Activated T-cell treated with anti-CD3 and anti-CD28 coated beads, Interleukin-2, amount 50 U/mL, for 24 hours (primary cell): Measurements from ENCODE around the gene LRP6.
"Not testable (repeated sequence)": the region's sequence is repeated elsewhere in the genome, so short reads cannot be mapped to it uniquely, and the experiment has no call there.

Experiments
- DNase-seq: peaks from one replicate; pipeline ENCODE4 v3.0.0-alpha.2; 2020
- H3K27ac Mint-ChIP-seq: 2 replicates; pipeline ENCODE4 v1.8.0; 2020; ENCODE audit warnings: mild to moderate bottlenecking, mixed read lengths
- H3K27me3 Mint-ChIP-seq: 2 replicates; pipeline ENCODE4 v1.8.0; 2020; ENCODE audit warnings: mixed read lengths
- H3K36me3 Mint-ChIP-seq: 2 replicates; pipeline ENCODE4 v1.8.0; 2020; ENCODE audit warnings: low read depth, mixed read lengths
- H3K4me1 Mint-ChIP-seq: 2 replicates; pipeline ENCODE4 v1.8.0; 2020; ENCODE audit warnings: low read depth, mixed read lengths
- H3K4me3 Mint-ChIP-seq: 2 replicates; pipeline ENCODE4 v1.8.0; 2020; ENCODE audit warnings: mild to moderate bottlenecking, moderate library complexity, mixed read lengths
- H3K9me3 Mint-ChIP-seq: 2 replicates; pipeline ENCODE4 v1.8.0; 2020; ENCODE audit warnings: mixed read lengths

The LRP6 gene

GRCh38 chr12:12156828-12157227, 110.0 kb downstream of the LRP6 start:
- H3K4me1 Mint-ChIP-seq, result no peaks in the 10 kb centered on the region
- H3K36me3 Mint-ChIP-seq, result peaks cover 3% of the 10 kb centered on the region
- H3K9me3 Mint-ChIP-seq, result no peaks in the 10 kb centered on the region
- H3K27me3 Mint-ChIP-seq, result no peaks in the 10 kb centered on the region
- H3K4me3 Mint-ChIP-seq, result no peak overlapping the region
- DNase-seq, result no peak
- no peak overlapping the region for H3K27ac Mint-ChIP-seq

DNA sequence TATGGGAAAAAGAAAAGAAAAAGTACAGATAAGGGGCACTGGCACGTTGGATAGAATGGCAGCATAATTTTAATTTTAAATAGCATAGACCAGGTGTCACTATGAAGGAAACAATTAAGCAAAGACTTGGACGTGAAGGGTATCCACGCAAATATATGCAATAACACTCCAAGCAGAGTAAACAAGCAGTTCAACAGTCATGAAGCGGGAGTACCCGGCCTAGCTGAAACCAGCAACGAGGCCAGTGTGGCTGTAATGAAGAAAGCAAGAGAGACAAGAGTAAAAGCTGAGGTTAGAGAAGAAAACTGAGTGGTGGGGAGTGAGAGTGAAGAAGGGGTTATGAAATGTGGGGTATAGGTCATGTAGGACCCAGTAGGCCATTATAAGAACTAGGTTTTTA, 110.7 kb downstream of the LRP6 start:
- H3K27ac Mint-ChIP-seq, result no peak overlapping the region
- H3K4me1 Mint-ChIP-seq, result no peaks in the 10 kb centered on the region
- no peaks in the 10 kb centered on the region for H3K27me3 Mint-ChIP-seq
- DNase-seq, result no peak
- no peak overlapping the region for H3K4me3 Mint-ChIP-seq
- no peaks in the 10 kb centered on the region for H3K9me3 Mint-ChIP-seq
- H3K36me3 Mint-ChIP-seq, result peaks cover 3% of the 10 kb centered on the region

GRCh38 chr12:12153596-12153995, 113.2 kb downstream of the LRP6 start:
- no peaks in the 10 kb centered on the region for H3K9me3 Mint-ChIP-seq
- no peak overlapping the region for H3K4me3 Mint-ChIP-seq
- H3K4me1 Mint-ChIP-seq, result no peaks in the 10 kb centered on the region
- peaks cover 7% of the 10 kb centered on the region for H3K36me3 Mint-ChIP-seq
- H3K27me3 Mint-ChIP-seq, result no peaks in the 10 kb centered on the region
- DNase-seq, result no peak
- no peak overlapping the region for H3K27ac Mint-ChIP-seq

DNA sequence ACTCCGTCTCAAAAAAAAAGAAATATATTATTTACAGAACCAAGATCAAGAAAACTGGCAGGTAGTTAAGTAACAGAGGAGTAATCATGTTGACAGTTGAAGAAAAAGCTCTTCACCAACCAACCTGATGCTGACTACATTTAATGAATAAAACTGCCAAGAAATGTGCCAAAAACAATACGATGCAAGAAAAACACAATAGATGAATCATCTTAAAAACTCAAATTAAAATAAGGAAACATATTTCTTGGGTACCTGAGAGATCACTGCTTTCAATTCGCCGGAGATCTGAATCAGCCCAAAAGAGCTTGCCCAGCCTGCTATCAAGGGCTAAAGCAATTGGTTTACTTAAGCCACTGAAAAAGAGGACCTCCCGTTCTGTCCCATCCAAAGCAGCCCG, 119.7 kb downstream of the LRP6 start:
- Mint-ChIP-seq H3K4me1 (no peaks in the 10 kb centered on the region), H3K9me3 (no peaks in the 10 kb centered on the region), H3K27me3 (no peaks in the 10 kb centered on the region), H3K4me3 (no peak overlapping the region), H3K27ac (no peak overlapping the region), H3K36me3 (peaks cover 13% of the 10 kb centered on the region)
- no peak for DNase-seq

DNA sequence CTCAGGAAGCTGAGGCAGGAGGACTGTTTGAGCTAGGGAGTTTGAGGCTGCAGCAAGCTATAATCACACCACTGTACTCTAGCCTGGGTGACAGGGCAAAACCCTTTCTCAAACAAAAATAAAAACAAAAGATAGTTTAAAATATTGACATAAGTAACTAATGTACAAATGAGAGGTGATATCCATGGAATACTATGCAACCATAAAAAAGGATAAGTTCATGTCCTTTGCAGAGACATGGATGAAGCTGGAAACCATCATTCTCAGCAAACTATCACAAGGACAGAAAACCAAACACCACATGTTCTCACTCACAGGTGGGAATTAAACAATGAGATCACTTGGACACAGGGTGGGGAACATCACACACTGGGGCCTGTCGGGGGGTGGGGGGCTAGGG, 122.3 kb downstream of the LRP6 start:
- DNase-seq, H3K4me1 Mint-ChIP-seq, H3K4me3 Mint-ChIP-seq, H3K9me3 Mint-ChIP-seq, H3K36me3 Mint-ChIP-seq, H3K27me3 Mint-ChIP-seq, H3K27ac Mint-ChIP-seq: not testable (repeated sequence)

DNA sequence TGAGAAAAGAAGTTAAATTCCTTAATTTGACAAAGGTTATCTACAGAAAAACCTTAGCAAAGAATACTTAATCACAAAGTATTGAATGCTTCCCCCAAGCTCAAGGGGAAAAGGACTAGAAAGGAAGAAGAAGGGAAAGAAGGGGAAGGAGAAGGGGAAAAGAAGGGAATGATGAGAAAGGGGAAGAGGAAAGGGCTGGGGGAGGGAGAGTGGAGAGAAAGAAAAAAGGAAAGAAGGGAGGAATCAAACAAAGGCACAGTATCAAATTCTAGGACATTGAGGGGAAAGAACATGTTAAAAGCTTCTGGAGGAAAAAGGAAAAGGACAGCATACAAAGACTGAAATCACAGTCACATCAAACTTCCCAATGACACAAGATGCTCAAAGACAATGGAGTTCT, 125.8 kb downstream of the LRP6 start:
- DNase-seq, result no peak
- Mint-ChIP-seq H3K27me3 (no peaks in the 10 kb centered on the region), H3K4me3 (no peak overlapping the region), H3K4me1 (no peaks in the 10 kb centered on the region), H3K9me3 (no peaks in the 10 kb centered on the region), H3K36me3 (peaks cover 5% of the 10 kb centered on the region), H3K27ac (no peak overlapping the region)

- Mint-ChIP-seq H3K27me3 (no peaks in the 10 kb centered on the region), H3K4me1 (no peaks in the 10 kb centered on the region), H3K36me3 (peaks cover 5% of the 10 kb centered on the region), H3K4me3 (no peak overlapping the region), H3K27ac (no peak overlapping the region), H3K9me3 (no peaks in the 10 kb centered on the region)
- no peak for DNase-seq
These were observed 128.4 kb downstream of the LRP6 start for GRCh38 chr12:12138203-12139154.

- no peaks in the 10 kb centered on the region for H3K27me3 Mint-ChIP-seq
- H3K4me1 Mint-ChIP-seq, result peaks cover 1% of the 10 kb centered on the region
- peaks cover 10% of the 10 kb centered on the region for H3K36me3 Mint-ChIP-seq
- H3K4me3 Mint-ChIP-seq, result no peak overlapping the region
- no peaks in the 10 kb centered on the region for H3K9me3 Mint-ChIP-seq
- H3K27ac Mint-ChIP-seq, result no peak overlapping the region
- DNase-seq, result no peak
These were observed 133.1 kb downstream of the LRP6 start for GRCh38 chr12:12133785-12134184.

GRCh38 chr12:12133259-12133658, 133.6 kb downstream of the LRP6 start:
- Mint-ChIP-seq H3K27ac (no peak overlapping the region), H3K4me1 (peaks cover 3% of the 10 kb centered on the region), H3K4me3 (no peak overlapping the region), H3K36me3 (peaks cover 8% of the 10 kb centered on the region), H3K27me3 (no peaks in the 10 kb centered on the region), H3K9me3 (no peaks in the 10 kb centered on the region)
- DNase-seq, result no peak

- no peak overlapping the region for H3K4me3 Mint-ChIP-seq
- peaks cover 3% of the 10 kb centered on the region for H3K4me1 Mint-ChIP-seq
- H3K27me3 Mint-ChIP-seq, result no peaks in the 10 kb centered on the region
- H3K9me3 Mint-ChIP-seq, result no peaks in the 10 kb centered on the region
- DNase-seq, result no peak
- no peak overlapping the region for H3K27ac Mint-ChIP-seq
- H3K36me3 Mint-ChIP-seq, result peaks cover 11% of the 10 kb centered on the region
These were observed 138.2 kb downstream of the LRP6 start for GRCh38 chr12:12128670-12129069.

- DNase-seq, result no peak
- H3K4me1 Mint-ChIP-seq, result peaks cover 3% of the 10 kb centered on the region
- H3K27ac Mint-ChIP-seq, result no peak overlapping the region
- H3K4me3 Mint-ChIP-seq, result no peak overlapping the region
- no peaks in the 10 kb centered on the region for H3K27me3 Mint-ChIP-seq
- H3K36me3 Mint-ChIP-seq, result peaks cover 11% of the 10 kb centered on the region
- no peaks in the 10 kb centered on the region for H3K9me3 Mint-ChIP-seq
These were observed 139.5 kb downstream of the LRP6 start for GRCh38 chr12:12127304-12127703.

DNA sequence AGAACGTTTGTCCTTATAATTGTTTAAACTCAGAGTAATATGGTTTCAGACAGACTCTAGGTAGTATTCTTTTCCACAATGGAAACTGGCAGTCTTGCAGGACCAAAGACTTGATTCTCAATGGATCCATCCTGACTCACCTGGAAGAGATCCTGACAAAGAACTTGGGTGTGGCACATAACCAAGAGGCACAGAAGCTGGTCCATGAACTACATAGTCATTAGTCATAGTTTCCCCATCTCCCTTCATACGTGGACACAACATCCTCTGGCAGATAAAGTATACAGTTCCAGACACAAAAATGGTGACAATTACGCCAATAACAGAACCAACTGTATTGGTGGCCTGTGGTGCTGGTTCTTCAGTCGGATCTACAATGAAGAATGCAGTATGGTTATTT, 140.3 kb downstream of the LRP6 start:
- peaks cover 11% of the 10 kb centered on the region for H3K36me3 Mint-ChIP-seq
- no peak overlapping the region for H3K4me3 Mint-ChIP-seq
- DNase-seq, result no peak
- H3K4me1 Mint-ChIP-seq, result peaks cover 3% of the 10 kb centered on the region
- H3K27ac Mint-ChIP-seq, result no peak overlapping the region
- H3K27me3 Mint-ChIP-seq, result no peaks in the 10 kb centered on the region
- no peaks in the 10 kb centered on the region for H3K9me3 Mint-ChIP-seq

GRCh38 chr12:12123036-12123604, 143.7 kb downstream of the LRP6 start:
- Mint-ChIP-seq H3K27ac (no peak overlapping the region), H3K4me1 (no peaks in the 10 kb centered on the region), H3K36me3 (peaks cover 6% of the 10 kb centered on the region), H3K27me3 (no peaks in the 10 kb centered on the region), H3K9me3 (no peaks in the 10 kb centered on the region), H3K4me3 (no peak overlapping the region)
- DNase-seq, result no peak

DNA sequence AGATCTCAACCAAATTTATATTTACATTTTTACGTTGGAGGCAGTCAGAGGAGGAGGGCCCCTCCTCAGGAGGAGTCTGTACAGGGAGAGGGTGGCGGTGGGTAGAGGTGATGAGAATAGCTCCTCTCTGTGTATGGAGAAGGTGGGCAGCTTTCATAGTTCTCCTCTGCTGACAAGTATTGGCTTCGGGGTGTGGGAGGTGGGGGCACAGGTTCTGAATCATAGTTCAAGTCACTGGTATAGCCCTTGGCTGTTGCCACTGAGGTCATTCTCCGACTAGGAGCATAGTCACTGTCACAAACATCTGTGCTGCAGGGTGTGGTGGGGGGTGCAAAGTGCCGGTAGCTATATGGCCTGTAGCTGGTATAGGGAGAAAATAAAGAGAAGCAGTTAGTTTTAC, 145.8 kb downstream of the LRP6 start:
- no peaks in the 10 kb centered on the region for H3K9me3 Mint-ChIP-seq
- no peak for DNase-seq
- H3K4me1 Mint-ChIP-seq, result no peaks in the 10 kb centered on the region
- H3K36me3 Mint-ChIP-seq, result peaks cover 4% of the 10 kb centered on the region
- H3K4me3 Mint-ChIP-seq, result no peak overlapping the region
- H3K27ac Mint-ChIP-seq, result no peak overlapping the region
- H3K27me3 Mint-ChIP-seq, result no peaks in the 10 kb centered on the region

- H3K36me3 Mint-ChIP-seq, result no peaks in the 10 kb centered on the region
- no peaks in the 10 kb centered on the region for H3K9me3 Mint-ChIP-seq
- no peak for DNase-seq
- H3K4me1 Mint-ChIP-seq, result no peaks in the 10 kb centered on the region
- no peaks in the 10 kb centered on the region for H3K27me3 Mint-ChIP-seq
- no peak overlapping the region for H3K27ac Mint-ChIP-seq
- no peak overlapping the region for H3K4me3 Mint-ChIP-seq
These were observed 150.2 kb downstream of the LRP6 start for GRCh38 chr12:12116677-12117076.
